GM19099 (cell line): Measurements from ENCODE around the gene FNDC5.

Experiments used
- POLR2A ChIP-seq: IDR thresholded peaks from 3 replicates; pipeline ENCODE4 v1.6.1; 2011; ENCODE audit warnings: low read depth; ENCODE audit not compliant: insufficient read length; ENCODE audit errors: extremely low read depth

Gene FNDC5

DNA sequence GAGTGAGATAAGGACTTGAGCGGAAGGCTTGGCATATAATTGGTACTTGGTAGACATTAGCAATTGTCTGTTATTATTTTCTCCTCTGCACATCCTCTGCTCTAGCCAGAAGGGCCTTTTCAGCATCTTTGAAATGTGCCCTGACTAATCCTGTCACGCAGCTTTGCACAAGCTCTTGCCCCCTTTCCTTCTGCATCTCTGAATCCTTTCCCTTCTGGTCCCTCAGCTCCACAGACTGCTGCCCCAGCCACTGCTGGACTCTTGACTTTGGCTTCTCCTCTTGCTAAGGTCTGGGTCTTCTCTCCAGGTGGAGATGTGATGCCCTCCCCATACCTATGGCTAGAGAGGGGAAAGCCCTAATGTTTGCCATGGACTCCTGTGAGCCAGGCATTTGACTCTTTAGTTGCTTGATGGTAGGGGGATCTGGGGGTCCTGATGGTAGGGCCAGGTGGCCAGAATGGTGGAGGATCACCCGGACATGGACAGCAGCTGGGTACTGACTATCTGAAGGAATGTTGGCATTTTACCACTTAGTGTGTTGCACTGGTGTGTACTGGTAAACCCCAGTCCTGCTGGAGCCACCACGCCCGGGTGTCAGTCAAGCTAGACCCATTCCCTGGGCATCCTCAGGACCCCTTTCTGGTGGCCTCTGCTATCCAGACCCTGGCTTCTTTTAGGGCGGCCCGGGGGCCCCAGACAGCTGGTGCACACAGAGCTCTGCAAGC, 20.0 kb upstream of the FNDC5 start:
- no peak for TF ChIP-seq POLR2A

- TF ChIP-seq POLR2A, result no peak
These were observed 19.1 kb upstream of the FNDC5 start for GRCh38 chr1:32889731-32890278.

DNA sequence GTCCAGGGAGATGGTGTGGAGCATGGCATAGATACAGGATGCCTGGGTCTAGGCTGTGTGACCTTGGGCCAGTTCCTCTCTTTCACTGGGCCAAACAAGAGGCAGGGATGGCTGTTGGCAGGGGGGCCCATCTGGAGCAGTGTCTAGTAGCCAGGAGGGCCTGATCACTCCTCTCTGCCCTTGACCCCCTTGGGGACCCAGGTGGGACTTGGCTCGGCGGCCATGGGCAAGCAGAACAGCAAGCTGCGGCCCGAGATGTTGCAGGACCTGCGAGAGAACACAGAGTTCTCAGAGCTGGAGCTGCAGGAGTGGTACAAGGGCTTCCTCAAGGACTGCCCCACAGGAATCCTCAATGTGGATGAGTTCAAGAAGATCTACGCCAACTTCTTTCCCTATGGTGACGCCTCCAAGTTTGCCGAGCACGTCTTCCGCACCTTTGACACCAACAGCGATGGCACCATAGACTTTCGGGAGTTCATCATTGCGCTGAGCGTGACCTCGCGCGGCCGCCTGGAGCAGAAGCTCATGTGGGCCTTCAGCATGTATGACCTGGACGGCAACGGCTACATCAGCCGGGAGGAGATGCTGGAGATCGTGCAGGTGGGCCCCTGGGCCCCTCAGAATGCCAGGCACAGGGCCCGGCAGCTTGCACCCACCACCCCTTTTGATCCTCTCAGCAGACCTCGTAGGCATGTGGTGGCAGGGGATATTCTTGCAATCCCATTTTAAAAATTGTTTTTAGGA, 18.1 kb upstream of the FNDC5 start:
- no peak for TF ChIP-seq POLR2A

GRCh38 chr1:32888134-32888533, 17.4 kb upstream of the FNDC5 start:
- TF ChIP-seq POLR2A, result no peak

DNA sequence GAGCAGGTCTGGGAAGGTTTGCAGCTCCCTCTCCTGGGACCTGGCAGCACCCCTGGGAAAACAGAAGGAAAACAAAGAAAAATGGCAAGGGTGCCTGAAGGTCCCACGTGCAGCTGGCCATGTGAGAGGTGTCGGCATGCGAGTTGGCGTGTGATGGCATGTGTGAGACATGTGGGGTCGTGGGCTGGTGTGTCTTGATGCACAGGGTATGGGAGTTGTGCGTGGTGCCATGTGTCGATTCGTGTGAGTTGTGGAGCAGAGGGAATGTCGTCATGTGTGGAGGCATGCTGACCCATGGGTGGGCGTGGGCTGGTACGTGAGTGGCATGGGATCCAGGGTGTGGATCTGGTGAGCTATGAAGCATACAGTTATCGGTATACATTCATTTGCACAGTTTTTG, 16.9 kb upstream of the FNDC5 start:
- TF ChIP-seq POLR2A, result no peak

DNA sequence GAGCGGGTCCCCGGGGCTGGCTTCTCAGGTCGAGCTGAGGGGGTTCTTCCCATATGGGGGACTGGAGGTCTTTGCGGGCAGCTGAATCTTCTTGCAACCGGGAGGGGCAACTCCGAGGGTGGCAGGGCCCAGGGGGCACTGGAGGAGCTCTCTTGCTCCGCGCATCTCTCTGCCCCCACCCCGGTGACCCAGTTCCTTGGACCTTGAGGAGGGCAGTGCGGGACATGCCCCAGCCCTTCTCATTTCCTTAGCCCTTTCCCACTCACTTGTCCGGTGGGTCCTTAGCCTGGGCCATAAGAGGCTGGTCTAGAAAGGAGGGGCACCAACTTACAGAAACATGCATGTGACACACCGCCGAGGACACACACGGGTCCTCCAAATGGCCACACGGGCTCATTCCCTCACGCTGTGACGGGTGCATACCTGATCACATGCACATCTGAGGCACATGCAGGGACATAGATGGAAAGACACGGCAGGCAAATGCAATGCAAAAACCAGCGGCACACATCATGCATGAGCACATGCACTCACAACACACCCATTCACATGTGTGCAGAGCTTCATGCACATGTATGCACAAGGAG, 16.2 kb upstream of the FNDC5 start:
- TF ChIP-seq POLR2A, result no peak

DNA sequence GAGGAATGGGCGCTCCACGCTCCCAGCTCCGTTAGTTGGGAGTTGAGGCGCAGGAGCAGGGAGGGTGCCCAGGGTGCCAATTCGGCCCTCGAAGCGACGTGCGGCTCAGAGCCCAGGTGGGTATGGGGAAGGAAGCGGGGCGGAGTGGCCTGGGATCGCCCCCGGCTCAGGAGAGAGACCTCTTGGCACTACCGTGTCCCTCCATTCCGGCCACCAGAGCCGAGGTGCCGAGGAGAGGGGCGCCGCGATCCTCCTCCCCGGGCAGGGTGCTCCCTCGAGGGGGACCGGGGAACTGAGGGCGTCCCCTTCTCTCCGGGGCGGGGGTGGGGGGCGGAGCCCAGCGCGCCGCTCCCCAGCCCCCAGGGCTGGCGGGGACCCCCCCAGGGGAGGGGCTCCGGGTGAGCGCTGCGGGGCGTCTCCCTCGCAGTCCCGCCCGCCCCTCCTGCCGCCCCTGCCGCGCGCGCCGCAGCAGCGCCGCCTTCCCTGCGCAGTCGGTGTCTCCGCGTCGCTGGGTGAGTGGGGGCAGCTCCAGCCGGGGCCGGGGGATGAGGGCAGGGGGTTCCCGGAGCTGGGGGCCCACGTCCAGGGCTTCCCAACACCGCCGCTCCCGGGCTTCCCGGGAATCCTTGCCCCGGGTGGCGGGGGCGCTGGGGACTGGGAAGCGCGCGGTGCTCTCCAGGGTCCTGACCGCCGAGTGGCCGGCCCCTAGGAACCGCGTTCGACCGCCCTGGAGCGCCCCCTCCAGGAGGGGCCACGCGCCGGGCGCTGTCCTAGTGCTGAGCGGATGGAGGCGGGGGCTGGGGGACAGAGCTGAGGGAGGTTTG, 15.5 kb upstream of the FNDC5 start, which contains the start of gene HPCA:
Gene HPCA (plus strand): TSS at position 488 of the 824 bp plus-strand sequence. CDS start 2,408 bp downstream, outside the sequence.
- no peak for TF ChIP-seq POLR2A

- TF ChIP-seq POLR2A, result no peak
These were observed 14.9 kb upstream of the FNDC5 start for GRCh38 chr1:32885676-32886003.

DNA sequence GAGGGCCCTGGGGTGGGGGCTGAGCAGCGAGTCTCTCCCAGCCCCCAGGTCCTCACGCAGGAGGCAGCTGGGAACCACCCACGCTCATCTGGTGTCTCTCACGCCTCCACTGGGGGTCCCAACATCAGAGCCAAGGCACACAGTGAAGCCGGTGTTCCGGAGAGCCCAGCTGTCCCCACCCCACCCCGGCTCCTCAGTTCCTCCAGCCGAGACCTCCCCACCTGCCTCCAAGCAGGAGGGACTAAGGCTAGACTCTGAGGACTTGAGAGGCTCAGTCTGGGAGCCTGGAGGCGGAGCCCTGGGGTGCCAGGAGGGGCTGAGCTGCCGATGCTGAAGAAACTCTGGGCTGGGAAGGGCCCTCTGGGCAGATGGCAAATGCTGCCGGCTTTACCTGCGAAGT, 14.0 kb upstream of the FNDC5 start:
- TF ChIP-seq POLR2A, result no peak

DNA sequence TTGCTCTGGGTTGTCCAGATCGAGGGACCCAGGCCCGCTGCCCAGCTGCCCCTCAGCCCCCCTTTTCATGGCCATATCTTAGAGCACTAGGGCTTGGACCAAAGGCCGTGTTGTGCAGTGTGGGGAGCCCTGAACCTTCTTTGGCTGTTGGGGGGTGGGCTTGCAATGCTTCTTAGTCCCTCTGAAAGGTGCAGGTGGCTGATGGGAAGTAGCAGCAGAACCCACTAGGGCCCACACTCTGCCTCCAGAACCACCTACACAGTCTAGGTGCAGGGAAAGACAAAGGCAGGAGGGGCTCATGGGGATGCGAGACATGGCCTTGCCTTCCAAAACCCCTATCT, 13.3 kb upstream of the FNDC5 start:
- TF ChIP-seq POLR2A, result no peak

DNA sequence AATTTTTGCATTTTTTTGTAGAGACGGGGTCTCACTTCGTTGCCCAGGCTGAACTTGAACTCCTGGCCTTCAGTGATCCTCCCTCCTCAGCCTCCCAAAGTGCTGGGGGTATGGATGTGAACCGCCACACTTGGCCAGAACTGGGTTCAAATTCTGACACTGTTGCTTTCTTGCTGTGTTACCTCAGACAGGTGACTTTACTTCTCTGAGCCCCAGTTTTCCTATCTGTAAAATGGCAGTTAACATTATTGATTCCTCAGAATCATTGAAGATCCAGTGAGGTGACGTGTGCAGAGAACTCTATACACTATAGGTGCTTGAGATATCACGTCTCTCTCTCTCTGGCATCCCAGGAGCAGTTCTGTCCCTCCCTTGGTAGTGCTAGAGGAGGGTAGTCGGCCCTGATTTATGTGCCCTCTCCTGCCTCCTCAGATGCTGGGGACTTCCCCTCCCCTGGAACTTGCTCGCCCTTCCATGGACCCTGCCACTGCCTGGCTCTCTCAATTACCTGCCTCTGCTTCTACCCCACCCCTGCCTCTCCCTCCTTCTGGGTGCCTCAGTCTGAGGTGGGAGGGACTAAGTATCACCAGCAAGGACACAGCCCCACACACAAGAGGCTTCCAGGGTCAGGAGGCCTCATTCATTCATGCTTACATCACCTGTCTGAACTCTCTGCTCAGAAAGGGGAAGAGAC, 12.8 kb upstream of the FNDC5 start:
- no peak for TF ChIP-seq POLR2A

DNA sequence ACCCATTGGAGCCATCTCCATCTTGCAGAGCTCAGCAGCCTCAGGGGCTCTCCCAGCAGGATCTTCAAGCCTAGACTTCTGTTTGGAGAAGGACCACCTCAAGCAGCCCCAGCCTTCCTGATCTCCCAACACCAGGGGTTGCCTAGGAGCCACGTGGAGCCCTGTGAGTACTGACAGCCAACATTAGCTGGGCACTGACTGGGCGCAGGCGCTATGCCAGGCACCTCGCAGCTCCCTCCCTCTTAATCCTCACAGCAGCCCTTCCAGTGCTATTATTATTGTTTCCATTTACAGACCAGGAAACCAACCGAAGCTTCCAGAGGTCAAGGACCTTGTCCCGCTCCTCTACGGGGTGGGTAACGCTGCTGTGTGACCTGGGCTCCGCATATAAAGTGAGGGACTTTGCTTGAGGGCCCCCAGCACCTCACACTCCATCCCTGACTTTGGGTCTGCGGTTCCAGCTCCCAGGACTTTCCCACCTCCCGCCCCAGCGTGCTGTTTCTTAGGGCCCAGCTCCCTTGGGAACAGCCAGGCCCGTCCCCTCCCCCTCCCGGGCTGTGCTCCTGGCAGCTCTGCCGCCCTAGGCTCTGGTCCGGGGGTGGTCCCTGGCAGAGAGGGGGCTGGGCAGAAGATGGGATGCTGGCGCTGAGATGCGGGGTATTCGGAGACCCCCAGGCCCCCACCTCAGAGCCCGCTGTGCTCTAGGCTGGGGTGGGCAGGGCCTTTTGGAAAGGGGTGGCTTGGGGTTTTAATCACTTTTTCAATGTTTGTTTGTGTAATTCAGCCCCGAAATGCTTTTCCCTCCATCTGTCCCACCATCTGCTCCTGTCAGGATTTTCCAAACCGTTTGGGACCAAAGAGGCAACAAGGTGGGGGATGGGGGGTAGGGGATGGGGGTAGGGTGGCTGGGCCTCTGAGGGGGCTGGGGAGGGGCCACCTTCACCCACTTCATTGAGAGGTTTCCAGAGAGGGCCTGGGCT, 11.4 kb upstream of the FNDC5 start:
- no peak for TF ChIP-seq POLR2A

DNA sequence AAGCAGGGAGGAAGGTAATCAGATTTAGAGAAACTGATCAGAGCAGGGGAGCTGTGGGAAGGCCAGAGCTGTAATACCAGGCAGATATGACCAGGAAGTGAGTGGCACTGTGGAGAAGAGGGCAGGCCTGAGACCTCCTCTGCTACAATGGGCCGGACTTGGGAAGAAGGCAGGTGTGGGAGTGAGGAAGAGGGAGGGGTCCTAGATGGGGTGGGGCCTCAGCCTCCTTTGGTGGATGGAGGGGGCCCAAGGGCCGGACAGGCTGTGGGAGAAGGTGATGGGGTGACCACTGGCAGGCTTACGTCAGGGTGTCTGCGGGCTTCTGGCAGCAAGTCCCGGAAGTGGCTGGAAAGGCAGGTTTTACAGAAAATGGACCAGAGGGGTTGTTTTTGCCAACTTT, 10.6 kb upstream of the FNDC5 start:
- TF ChIP-seq POLR2A, result no peak
